Liver (tissue), 9 donors: ENCODE data around the gene ABHD10. TPM values are rescaled to one million over a fixed set of nuclear protein-coding genes. Genes with fewer than 3 reads are reported as not detected.

Source experiments
- DNase-seq: peaks from one replicate; pipeline ENCODE4 v3.0.0-alpha.2; 2017; ENCODE audit warnings: low spot score
- H3K27ac ChIP-seq, 2 donors: one replicate each; pipeline ENCODE4 v1.7.0; 2013; ENCODE audit warnings: inconsistent platforms in 2 of 2, low read length in 2 of 2, control low read depth in 1 of 2, low read depth in 1 of 2, mild to moderate bottlenecking in 1 of 2
- H3K27me3 ChIP-seq, 4 donors: one replicate each; pipeline versions ENCODE4 v1.6.1 to v1.7.0; 2013; ENCODE audit warnings: low read length in 3 of 4, inconsistent platforms in 1 of 4, mild to moderate bottlenecking in 1 of 4, moderate library complexity in 1 of 4; ENCODE audit not compliant: control insufficient read depth in 4 of 4, insufficient read depth in 4 of 4
- H3K36me3 ChIP-seq, 4 donors: one replicate each; pipeline versions ENCODE4 v1.6.1 to v1.7.0; 2013; ENCODE audit warnings: low read length in 3 of 4, mild to moderate bottlenecking in 3 of 4, low read depth in 1 of 4, moderate library complexity in 1 of 4; ENCODE audit not compliant: control insufficient read depth in 4 of 4, insufficient read depth in 3 of 4
- H3K4me1 ChIP-seq, 4 donors: one replicate each; pipeline versions ENCODE4 v1.6.1 to v1.7.0; 2013; ENCODE audit warnings: low read length in 3 of 4, mild to moderate bottlenecking in 3 of 4, moderate library complexity in 1 of 4; ENCODE audit not compliant: control insufficient read depth in 4 of 4, insufficient read depth in 4 of 4
- H3K4me3 ChIP-seq, 3 donors: one replicate each; pipeline versions ENCODE4 v1.6.1 to v1.7.0; 2013; ENCODE audit warnings: low read length in 3 of 3, control low read depth in 1 of 3, low read depth in 1 of 3, mild to moderate bottlenecking in 1 of 3
- H3K9ac ChIP-seq, 2 donors: one replicate each; pipeline ENCODE4 v1.7.0; 2013; ENCODE audit warnings: low read length in 2 of 2, mild to moderate bottlenecking in 2 of 2, moderate library complexity in 2 of 2, control low read depth in 1 of 2, low read depth in 1 of 2
- H3K9me3 ChIP-seq, 4 donors: one replicate each; pipeline versions ENCODE4 v1.6.1 to v1.7.0; 2013; ENCODE audit warnings: low read length in 3 of 4; ENCODE audit not compliant: control insufficient read depth in 4 of 4
- ATF3 ChIP-seq: IDR thresholded peaks from 2 replicates; pipeline ENCODE4 v1.6.1; 2016; ENCODE audit warnings: antibody characterized with exemption
- EGR1 ChIP-seq, 2 donors: IDR thresholded peaks; 2 replicates each; pipeline ENCODE4 v1.6.1; 2016 to 2018; ENCODE audit warnings: antibody characterized with exemption in 2 of 2, low read depth in 2 of 2
- FOXA1 ChIP-seq: IDR thresholded peaks from 2 replicates; pipeline ENCODE4 v1.6.1; 2016; ENCODE audit warnings: antibody characterized with exemption
- FOXA2 ChIP-seq: IDR thresholded peaks from 2 replicates; pipeline ENCODE4 v1.6.1; 2016; ENCODE audit warnings: antibody characterized with exemption
- GABPA ChIP-seq, 2 donors: IDR thresholded peaks in 1 of 2; conservative IDR thresholded peaks in 1 of 2; 2 replicates each; pipeline ENCODE4 v1.6.1; 2016; ENCODE audit warnings: antibody characterized with exemption in 2 of 2, mild to moderate bottlenecking in 1 of 2, moderate library complexity in 1 of 2
- HNF4A ChIP-seq, 2 donors: conservative IDR thresholded peaks; 2 replicates each; pipeline ENCODE4 v1.6.1; 2016; ENCODE audit warnings: antibody characterized with exemption in 2 of 2, mild to moderate bottlenecking in 2 of 2
- JUND ChIP-seq, 2 donors: IDR thresholded peaks; 2 replicates each; pipeline ENCODE4 v1.6.1; 2016; ENCODE audit warnings: antibody characterized with exemption in 2 of 2
- NR2F2 ChIP-seq: IDR thresholded peaks from 2 replicates; pipeline ENCODE4 v1.6.1; 2016; ENCODE audit warnings: antibody characterized with exemption
- RAD21 ChIP-seq, 2 donors: IDR thresholded peaks; 2 replicates each; pipeline ENCODE4 v1.6.1; 2016; ENCODE audit warnings: antibody characterized with exemption in 2 of 2, mild to moderate bottlenecking in 2 of 2
- RXRA ChIP-seq, 2 donors: IDR thresholded peaks; 2 replicates each; pipeline ENCODE4 v1.6.1; 2017 to 2018; ENCODE audit warnings: antibody characterized with exemption in 2 of 2, mild to moderate bottlenecking in 1 of 2
- SP1 ChIP-seq: IDR thresholded peaks from 2 replicates; pipeline ENCODE4 v1.6.1; 2018; ENCODE audit warnings: antibody characterized with exemption, mild to moderate bottlenecking
- TAF1 ChIP-seq: conservative IDR thresholded peaks from 2 replicates; pipeline ENCODE4 v1.6.1; 2016; ENCODE audit warnings: antibody characterized with exemption, mild to moderate bottlenecking
- YY1 ChIP-seq: IDR thresholded peaks from 2 replicates; pipeline ENCODE4 v1.6.1; 2016; ENCODE audit warnings: antibody characterized with exemption, mild to moderate bottlenecking
- WGBS: extraction: QIAGEN DNeasy Blood & Tissue Kit; methylation state at CpG from one replicate; pipeline ENCODE4 v1.1.7; 2013; 5-methylcytosine and 5-hydroxymethylcytosine counted together
- polyA plus RNA-seq, 2 donors: library from polyadenylated mRNA; stranded (reverse) in 1 of 2; unstranded in 1 of 2; fragments of 200-250 nt in 1 of 2; fragments of >200 nt in 1 of 2; fragmentation: Nextera tagmentation in 1 of 2; extraction: Ambion mirVana in 1 of 2; gene quantifications; one replicate each; pipeline versions ENCODE4 v1.2.1 to v1.2.3, GENCODE V29; 2013 to 2015
- total RNA-seq, 2 donors: library from RNA; depleted of rRNA; stranded (reverse); fragments of >200 nt; gene quantifications; one replicate each; pipeline ENCODE4 v1.2.3, GENCODE V29; 2014
- TF ChIP-seq, protein P1 (sequence below): IDR thresholded peaks from 2 replicates; pipeline ENCODE4 v1.6.1; 2016; ENCODE audit warnings: antibody characterized with exemption
- TF ChIP-seq, protein P2 (sequence below): IDR thresholded peaks from 2 replicates; pipeline ENCODE4 v1.6.1; 2016; ENCODE audit warnings: antibody characterized with exemption, mild to moderate bottlenecking
- TF ChIP-seq, protein P3 (sequence below): fragments of 150-350 bp; IDR thresholded peaks from 2 replicates; pipeline ENCODE4 v1.5.1; 2017; ENCODE audit warnings: improper control_type of control experiment, low read depth, low read length; ENCODE audit not compliant: missing input control
- TF ChIP-seq, protein P4 (sequence below): IDR thresholded peaks from 2 replicates; pipeline ENCODE4 v1.6.1; 2016; ENCODE audit warnings: antibody characterized with exemption
- donor health status: healthy.
- donor health status: healthy.
- donor health status: healthy.
- donor health status: healthy.
- donor health status: healthy.

The ABHD10 gene
- total and polyA plus RNA-seq, 4 donors, result 15.1 to 22.1 (median 18.9) TPM

- Histone ChIP-seq H3K4me1 (peaks cover 0 to 10% (median 5%) of the 10 kb centered on the region in 4 donors), H3K27ac (no peak overlapping the region), H3K27me3 (no peaks in the 10 kb centered on the region), H3K4me3 (no peak overlapping the region), H3K36me3 (peaks cover 0 to 30% (median 14%) of the 10 kb centered on the region in 4 donors), H3K9ac (no peak overlapping the region), H3K9me3 (no peaks in the 10 kb centered on the region)
- no peak for TF ChIP-seq RAD21 (IDR thresholded peaks at IDR 0.05)
- TF ChIP-seq, protein P1, sequence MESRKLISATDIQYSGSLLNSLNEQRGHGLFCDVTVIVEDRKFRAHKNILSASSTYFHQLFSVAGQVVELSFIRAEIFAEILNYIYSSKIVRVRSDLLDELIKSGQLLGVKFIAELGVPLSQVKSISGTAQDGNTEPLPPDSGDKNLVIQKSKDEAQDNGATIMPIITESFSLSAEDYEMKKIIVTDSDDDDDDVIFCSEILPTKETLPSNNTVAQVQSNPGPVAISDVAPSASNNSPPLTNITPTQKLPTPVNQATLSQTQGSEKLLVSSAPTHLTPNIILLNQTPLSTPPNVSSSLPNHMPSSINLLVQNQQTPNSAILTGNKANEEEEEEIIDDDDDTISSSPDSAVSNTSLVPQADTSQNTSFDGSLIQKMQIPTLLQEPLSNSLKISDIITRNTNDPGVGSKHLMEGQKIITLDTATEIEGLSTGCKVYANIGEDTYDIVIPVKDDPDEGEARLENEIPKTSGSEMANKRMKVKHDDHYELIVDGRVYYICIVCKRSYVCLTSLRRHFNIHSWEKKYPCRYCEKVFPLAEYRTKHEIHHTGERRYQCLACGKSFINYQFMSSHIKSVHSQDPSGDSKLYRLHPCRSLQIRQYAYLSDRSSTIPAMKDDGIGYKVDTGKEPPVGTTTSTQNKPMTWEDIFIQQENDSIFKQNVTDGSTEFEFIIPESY, result no peak
- TF ChIP-seq FOXA1, result no peak
- TF ChIP-seq TAF1, result no peak
- no peak for TF ChIP-seq RXRA (IDR thresholded peaks at IDR 0.05)
- TF ChIP-seq YY1, result no peak
- no peak for TF ChIP-seq ATF3
- TF ChIP-seq, protein P2, sequence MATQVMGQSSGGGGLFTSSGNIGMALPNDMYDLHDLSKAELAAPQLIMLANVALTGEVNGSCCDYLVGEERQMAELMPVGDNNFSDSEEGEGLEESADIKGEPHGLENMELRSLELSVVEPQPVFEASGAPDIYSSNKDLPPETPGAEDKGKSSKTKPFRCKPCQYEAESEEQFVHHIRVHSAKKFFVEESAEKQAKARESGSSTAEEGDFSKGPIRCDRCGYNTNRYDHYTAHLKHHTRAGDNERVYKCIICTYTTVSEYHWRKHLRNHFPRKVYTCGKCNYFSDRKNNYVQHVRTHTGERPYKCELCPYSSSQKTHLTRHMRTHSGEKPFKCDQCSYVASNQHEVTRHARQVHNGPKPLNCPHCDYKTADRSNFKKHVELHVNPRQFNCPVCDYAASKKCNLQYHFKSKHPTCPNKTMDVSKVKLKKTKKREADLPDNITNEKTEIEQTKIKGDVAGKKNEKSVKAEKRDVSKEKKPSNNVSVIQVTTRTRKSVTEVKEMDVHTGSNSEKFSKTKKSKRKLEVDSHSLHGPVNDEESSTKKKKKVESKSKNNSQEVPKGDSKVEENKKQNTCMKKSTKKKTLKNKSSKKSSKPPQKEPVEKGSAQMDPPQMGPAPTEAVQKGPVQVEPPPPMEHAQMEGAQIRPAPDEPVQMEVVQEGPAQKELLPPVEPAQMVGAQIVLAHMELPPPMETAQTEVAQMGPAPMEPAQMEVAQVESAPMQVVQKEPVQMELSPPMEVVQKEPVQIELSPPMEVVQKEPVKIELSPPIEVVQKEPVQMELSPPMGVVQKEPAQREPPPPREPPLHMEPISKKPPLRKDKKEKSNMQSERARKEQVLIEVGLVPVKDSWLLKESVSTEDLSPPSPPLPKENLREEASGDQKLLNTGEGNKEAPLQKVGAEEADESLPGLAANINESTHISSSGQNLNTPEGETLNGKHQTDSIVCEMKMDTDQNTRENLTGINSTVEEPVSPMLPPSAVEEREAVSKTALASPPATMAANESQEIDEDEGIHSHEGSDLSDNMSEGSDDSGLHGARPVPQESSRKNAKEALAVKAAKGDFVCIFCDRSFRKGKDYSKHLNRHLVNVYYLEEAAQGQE, result no peak
- TF ChIP-seq EGR1 (IDR thresholded peaks at IDR 0.05; ENCODE audit: low read depth in 2 of 2), result no peak
- no peak for TF ChIP-seq NR2F2
- TF ChIP-seq, protein P3, sequence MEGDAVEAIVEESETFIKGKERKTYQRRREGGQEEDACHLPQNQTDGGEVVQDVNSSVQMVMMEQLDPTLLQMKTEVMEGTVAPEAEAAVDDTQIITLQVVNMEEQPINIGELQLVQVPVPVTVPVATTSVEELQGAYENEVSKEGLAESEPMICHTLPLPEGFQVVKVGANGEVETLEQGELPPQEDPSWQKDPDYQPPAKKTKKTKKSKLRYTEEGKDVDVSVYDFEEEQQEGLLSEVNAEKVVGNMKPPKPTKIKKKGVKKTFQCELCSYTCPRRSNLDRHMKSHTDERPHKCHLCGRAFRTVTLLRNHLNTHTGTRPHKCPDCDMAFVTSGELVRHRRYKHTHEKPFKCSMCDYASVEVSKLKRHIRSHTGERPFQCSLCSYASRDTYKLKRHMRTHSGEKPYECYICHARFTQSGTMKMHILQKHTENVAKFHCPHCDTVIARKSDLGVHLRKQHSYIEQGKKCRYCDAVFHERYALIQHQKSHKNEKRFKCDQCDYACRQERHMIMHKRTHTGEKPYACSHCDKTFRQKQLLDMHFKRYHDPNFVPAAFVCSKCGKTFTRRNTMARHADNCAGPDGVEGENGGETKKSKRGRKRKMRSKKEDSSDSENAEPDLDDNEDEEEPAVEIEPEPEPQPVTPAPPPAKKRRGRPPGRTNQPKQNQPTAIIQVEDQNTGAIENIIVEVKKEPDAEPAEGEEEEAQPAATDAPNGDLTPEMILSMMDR, result no peak
- TF ChIP-seq JUND (IDR thresholded peaks at IDR 0.05), result no peak
- no peak for TF ChIP-seq GABPA (IDR thresholded peaks at IDR 0.05 in 1 of 2, conservative IDR thresholded peaks at IDR 0.05 in 1 of 2)
- TF ChIP-seq SP1, result no peak
- no peak for TF ChIP-seq FOXA2
- TF ChIP-seq, protein P4, sequence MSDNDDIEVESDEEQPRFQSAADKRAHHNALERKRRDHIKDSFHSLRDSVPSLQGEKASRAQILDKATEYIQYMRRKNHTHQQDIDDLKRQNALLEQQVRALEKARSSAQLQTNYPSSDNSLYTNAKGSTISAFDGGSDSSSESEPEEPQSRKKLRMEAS, result no peak
- TF ChIP-seq HNF4A (conservative IDR thresholded peaks at IDR 0.05), result no peak
- WGBS, result 93% methylated on average over 2 of the region's 2 CpGs
- DNase-seq, result no peak
Measured at GRCh38 chr3:111975131-111975530, 3.7 kb upstream of the ABHD10 start.
